ENCODE results near the gene NFKBIE. TPM values are rescaled to one million over a fixed set of nuclear protein-coding genes. Genes with fewer than 3 reads are reported as not detected.

Gene NFKBIE
- total and polyA plus RNA-seq, 9 of the 15 experiments (the other 6 are each of a cell fraction or from before 2014, with no cell fraction given) = 2.1 to 16.4 (median 11.7) TPM

DNA sequence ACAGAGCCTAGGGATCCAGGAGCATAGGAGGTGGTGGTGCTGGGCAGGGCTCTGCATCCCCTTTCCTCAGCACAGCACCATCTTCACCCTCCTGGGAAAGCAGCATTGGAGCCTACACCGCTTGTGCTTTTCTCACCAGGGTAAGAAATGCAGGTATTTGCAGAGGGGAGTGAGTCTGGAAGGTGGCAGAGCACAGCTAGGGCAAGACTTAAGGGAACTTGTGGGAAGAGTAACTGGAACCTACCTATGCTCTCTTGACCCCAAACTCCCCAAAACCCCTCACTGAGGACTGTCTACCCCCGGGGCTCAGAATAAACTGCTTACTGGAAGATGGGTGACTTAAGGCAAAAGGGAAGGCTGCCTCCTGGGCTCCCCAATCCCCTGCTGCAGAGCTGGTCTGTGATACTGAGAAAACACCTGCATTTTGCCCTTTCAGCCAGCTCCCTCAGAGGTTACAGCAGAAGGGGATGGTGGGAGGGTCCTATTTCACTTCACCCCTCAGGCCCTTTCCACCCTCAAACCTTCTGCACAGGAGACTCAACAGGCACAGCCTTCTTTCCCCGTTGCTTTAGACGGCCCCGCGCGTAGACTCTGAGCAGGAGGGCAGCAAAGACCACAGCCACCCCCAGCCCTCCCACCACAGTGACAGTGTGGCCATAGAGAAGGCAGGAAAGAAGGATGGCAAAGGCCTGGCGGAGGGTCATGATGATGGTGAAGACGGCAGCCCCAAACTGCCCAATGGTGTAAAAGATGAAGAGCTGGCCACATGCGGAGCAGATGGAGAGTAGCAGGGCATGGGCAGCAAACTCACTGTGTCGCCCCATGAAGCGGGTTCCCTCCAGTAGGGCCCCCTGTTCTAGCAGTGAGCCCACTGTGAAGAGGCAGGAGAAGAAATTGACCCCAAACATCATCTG is 10.9 kb downstream of the NFKBIE start (continued):
- TF ChIP-seq ZNF3 (CRISPR knock-in tag; IDR thresholded peaks at IDR 0.05) (no peak), EWSR1 (IDR thresholded peaks at IDR 0.05; ENCODE audit: borderline replicate concordance, low read depth, partially characterized antibody) (no peak), NONO (IDR thresholded peaks at IDR 0.05; ENCODE audit: low read depth in 2 of 2, low read length in 1 of 2) (peak in 1 of 2 experiments; percentile 54; a peak in 1 of 4 replicates), MCM7 (IDR thresholded peaks at IDR 0.05) (no peak), MAFK (IDR thresholded peaks at IDR 0.05; ENCODE audit: low read length) (no peak), MCM5 (IDR thresholded peaks at IDR 0.05; ENCODE audit: low read depth) (no peak), BCOR (IDR thresholded peaks at IDR 0.05) (no peak), PTBP1 (IDR thresholded peaks at IDR 0.05; ENCODE audit: low read depth, low read length) (no peak), POLR2A (conservative IDR thresholded peaks at IDR 0.05) (peak; percentile 94), ZNF668 (CRISPR knock-in tag; IDR thresholded peaks at IDR 0.05) (no peak), SMAD1 (IDR thresholded peaks at IDR 0.05; ENCODE audit: low read depth, low read length, partially characterized antibody) (peak; percentile 20), RBFOX2 (IDR thresholded peaks at IDR 0.05; ENCODE audit: low read depth, low read length) (peak; percentile 82), SMAD3 (CRISPR knock-in tag; conservative IDR thresholded peaks at IDR 0.05) (peak; percentile 53; the same call in 1 of the 2 replicates), ZSCAN32 (CRISPR knock-in tag; IDR thresholded peaks at IDR 0.05) (peak; percentile 51; the same call in 1 of the 2 replicates), POLR2H (tag; IDR thresholded peaks at IDR 0.05; ENCODE audit: low read depth) (0 out of 2 replicates have a peak, but pooled peaks have one; percentile 7), ELF1 (tag; IDR thresholded peaks at IDR 0.05) (no peak), ZFP30 (CRISPR knock-in tag; IDR thresholded peaks at IDR 0.05; ENCODE audit: borderline replicate concordance) (no peak), LARP7 (IDR thresholded peaks at IDR 0.05) (no peak), ZC3H8 (IDR thresholded peaks at IDR 0.05) (no peak), COPS2 (conservative IDR thresholded peaks at IDR 0.05) (no peak), TSC22D4 (tag; IDR thresholded peaks at IDR 0.05) (no peak)
- TF ChIP-seq, protein P1, sequence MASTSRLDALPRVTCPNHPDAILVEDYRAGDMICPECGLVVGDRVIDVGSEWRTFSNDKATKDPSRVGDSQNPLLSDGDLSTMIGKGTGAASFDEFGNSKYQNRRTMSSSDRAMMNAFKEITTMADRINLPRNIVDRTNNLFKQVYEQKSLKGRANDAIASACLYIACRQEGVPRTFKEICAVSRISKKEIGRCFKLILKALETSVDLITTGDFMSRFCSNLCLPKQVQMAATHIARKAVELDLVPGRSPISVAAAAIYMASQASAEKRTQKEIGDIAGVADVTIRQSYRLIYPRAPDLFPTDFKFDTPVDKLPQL (IDR thresholded peaks at IDR 0.05; ENCODE audit: extremely low read depth, insufficient read length) = no peak
- TF ChIP-seq, protein P2, sequence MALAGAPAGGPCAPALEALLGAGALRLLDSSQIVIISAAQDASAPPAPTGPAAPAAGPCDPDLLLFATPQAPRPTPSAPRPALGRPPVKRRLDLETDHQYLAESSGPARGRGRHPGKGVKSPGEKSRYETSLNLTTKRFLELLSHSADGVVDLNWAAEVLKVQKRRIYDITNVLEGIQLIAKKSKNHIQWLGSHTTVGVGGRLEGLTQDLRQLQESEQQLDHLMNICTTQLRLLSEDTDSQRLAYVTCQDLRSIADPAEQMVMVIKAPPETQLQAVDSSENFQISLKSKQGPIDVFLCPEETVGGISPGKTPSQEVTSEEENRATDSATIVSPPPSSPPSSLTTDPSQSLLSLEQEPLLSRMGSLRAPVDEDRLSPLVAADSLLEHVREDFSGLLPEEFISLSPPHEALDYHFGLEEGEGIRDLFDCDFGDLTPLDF (CRISPR knock-in tag; IDR thresholded peaks at IDR 0.05) = no peak; the same call in 1 of the 2 replicates
- TF ChIP-seq, protein P3, sequence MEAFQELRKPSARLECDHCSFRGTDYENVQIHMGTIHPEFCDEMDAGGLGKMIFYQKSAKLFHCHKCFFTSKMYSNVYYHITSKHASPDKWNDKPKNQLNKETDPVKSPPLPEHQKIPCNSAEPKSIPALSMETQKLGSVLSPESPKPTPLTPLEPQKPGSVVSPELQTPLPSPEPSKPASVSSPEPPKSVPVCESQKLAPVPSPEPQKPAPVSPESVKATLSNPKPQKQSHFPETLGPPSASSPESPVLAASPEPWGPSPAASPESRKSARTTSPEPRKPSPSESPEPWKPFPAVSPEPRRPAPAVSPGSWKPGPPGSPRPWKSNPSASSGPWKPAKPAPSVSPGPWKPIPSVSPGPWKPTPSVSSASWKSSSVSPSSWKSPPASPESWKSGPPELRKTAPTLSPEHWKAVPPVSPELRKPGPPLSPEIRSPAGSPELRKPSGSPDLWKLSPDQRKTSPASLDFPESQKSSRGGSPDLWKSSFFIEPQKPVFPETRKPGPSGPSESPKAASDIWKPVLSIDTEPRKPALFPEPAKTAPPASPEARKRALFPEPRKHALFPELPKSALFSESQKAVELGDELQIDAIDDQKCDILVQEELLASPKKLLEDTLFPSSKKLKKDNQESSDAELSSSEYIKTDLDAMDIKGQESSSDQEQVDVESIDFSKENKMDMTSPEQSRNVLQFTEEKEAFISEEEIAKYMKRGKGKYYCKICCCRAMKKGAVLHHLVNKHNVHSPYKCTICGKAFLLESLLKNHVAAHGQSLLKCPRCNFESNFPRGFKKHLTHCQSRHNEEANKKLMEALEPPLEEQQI (IDR thresholded peaks at IDR 0.05) = no peak
- TF ChIP-seq, protein P4, sequence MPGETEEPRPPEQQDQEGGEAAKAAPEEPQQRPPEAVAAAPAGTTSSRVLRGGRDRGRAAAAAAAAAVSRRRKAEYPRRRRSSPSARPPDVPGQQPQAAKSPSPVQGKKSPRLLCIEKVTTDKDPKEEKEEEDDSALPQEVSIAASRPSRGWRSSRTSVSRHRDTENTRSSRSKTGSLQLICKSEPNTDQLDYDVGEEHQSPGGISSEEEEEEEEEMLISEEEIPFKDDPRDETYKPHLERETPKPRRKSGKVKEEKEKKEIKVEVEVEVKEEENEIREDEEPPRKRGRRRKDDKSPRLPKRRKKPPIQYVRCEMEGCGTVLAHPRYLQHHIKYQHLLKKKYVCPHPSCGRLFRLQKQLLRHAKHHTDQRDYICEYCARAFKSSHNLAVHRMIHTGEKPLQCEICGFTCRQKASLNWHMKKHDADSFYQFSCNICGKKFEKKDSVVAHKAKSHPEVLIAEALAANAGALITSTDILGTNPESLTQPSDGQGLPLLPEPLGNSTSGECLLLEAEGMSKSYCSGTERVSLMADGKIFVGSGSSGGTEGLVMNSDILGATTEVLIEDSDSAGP (CRISPR knock-in tag; IDR thresholded peaks at IDR 0.05) = no peak
